NCI-H446 treated with DMSO at 0.1 percent for 48 hours (cell line): ENCODE measurements around the gene FBN3.
"Not testable (repeated sequence)": the region's sequence is repeated elsewhere in the genome, so short reads cannot be mapped to it uniquely, and the experiment has no call there.

Source experiments
- DNase-seq: peaks from one replicate; lab custom pipeline; 2025; lab: John Stamatoyannopoulos, UW

Gene FBN3

DNA sequence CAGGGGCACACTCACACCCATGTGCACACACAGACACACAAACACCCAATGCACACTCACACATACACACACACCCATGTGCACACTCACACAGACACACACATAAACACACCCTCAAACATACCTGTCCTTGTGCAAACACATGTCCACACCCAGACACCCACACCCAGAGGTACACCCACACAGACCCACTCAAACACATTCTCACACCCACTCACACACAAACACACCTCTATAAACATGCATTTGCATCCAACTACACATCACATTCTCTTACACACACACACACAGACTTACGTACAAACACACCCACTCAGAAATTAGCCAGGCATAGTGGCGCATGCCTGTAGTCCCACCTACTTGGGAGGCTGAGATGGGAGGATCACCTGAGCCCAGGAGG, 31.4 kb downstream of the FBN3 start:
- DNase-seq = no peak

DNA sequence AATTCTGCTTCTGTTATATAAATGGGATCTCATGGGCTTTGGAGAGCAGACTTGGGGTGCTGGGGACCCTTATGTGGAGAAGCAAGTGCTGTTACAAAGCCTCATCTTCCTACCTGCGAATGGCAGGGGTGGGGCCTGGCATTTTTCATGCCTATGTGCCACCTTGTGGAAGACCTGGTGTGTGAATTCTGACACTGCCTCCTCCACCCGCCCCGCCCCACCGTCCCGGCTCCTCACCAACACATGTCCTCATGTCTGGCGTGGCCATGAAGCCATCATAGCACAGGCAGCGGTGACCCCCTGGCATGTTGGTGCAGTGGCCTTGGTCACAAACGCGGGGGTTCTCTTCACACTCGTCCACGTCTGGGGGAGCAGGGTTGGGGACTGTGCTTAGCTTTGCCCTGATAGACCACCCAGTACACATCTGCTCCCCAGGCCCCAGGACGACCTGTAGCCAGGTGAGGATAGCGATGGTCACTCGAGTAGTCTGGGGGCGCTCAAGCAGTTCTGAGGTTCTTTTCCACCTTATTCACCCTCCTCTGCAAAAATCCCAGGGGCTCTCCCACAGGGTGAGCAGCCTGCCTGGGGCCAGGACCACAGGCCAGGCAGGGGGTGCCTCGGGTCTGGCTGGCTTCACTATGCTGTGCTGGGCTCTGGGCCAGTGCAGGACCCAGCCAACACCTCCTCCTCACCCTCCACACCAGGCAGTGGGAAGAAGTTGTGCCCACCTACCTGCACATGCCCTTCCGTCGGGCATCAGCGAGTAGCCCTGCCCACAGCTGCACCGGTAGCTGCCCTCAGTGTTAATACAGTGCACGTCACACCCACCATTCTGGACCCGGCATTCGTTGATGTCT, 32.7 kb downstream of the FBN3 start:
- no peak for DNase-seq

DNA sequence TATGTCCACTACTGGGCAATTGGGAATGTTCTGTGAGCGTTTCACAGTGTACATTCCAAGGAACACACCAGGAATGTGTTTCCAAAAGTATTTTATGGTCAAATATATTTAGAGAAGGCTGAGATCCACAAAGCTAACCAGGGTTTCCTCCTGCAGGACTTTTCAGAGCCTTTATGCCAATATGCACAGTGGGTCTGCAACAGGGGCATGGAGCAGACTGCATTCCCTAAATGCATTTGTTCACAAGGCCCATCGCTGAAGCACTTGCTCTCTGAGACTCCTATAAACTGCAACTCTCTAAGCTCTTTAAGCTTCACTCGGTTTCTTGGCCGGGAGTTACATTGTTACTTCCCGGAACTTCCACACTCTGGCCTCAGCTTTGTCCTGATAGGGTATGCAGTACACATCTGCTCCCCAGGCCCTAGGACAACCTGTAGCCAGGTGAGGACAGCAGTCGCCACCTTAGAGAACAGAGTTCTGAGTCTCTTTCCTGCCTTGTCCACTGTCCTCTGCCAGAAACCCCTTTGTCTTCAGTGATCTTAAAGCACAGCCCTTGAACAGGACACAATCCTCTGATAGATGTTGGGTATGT, 33.5 kb downstream of the FBN3 start:
- no peak for DNase-seq

DNA sequence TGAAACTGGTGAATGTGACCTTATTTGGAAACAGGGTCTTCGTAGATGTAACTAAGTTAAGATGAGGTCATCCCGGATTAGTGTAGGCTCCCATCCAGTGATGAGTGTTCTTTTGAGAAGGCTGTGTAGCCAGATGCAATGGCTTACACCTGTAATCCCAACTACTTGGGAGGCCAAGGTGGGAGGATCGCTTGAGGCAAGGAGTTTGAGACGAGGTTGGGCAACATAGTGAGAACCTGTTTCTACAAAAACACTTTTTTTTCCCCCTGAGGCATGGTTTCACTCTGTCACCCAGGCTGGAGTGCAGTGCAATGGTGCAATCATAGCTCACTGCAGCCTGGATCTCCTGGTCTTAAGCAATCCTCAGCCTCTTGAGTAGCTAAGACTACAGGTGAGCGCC, 36.4 kb downstream of the FBN3 start:
- no peak for DNase-seq

DNA sequence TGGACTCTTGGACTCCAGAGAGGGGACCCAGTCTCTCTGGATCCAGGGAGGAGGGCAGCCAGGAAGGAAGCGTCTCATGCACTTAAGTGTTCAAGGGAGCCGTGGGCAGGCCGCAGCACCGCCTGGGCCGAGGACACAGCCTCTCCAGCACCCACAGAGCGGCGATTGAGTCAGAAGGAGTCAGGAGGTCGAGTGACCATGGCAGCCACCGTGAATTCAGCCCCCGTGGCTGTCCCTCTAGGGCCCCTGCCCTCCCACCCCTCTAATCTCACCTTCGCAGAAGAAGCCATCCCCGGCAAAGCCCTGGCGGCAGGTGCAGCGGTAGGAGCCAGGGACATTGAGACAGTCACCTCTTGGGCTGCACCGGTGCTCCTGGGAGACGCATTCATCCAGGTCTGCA, 38.0 kb downstream of the FBN3 start:
- DNase-seq = no peak

DNA sequence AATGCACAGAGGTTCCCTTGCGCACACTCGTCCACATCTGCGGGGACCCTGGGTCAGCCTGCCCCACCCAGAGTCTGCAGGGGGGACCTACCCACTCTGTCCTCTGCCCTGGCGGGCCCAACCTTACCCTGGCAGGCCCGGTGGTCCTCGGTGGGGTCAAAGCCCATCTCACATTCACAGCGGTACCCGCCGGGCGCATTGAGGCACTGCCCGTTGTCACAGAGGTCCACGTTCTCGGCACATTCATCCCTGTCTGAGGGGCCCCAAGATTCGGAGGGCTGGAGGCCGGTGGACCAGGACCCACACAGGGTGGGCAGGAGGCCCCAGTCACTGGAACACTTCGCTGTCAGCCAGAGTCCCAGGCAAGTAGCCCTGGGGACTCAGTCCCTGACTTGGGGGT, 38.5 kb downstream of the FBN3 start:
- no peak for DNase-seq

DNA sequence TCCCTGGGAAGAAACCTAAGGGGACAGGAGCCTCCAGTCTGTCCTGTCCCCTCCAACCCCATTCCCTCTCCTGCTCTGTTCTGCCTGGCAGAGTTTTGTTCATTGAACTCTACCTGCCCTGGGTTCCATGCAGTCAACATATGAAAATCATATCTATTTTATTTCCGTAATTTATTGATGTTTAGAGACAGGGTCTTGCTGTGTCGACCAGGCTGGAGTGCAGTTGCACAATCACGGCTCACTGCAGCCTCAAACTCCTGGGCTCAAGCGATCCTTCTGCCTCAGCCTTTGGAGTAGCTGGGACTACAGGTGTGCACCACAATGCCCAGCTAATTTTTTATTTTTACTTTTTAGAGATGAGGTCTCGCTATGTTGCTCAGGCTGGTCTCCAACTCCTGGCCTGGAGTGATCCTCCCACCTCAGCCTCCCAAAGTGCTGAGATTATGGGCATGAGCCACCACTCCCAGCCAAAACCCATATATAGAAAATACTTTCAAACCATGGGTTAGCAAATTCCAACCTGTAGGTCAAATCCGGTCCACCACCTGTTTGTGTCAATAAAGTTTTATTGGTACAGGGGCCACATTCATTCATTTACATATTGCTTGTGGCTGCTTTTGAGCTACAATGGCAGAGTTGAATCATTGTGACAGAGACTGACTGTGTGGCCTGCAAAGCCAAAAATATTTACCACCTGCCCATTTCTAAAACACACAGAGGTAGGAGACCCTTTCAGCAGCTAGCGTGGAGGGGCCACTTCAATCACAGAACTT, 39.3 kb downstream of the FBN3 start:
- no peak for DNase-seq

DNA sequence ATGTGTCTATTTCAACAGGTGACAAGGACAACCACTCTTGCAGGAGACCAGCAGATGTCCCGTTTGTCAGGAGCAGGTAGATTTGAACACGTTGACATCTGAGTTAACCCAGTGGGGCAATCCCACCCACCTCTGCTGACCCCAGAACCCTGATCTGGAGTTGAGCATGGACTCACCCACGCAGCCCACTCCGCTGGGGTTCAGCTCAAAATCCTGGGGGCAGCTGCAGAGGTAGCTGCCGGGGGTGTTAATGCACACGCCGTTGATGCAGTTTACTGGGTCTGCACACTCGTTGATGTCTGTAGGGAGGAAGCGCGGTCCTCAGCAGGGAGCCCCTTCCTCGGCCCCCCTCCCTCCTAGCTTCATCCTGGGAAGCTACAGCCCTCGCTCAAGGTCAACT, 39.9 kb downstream of the FBN3 start:
- no peak for DNase-seq

DNA sequence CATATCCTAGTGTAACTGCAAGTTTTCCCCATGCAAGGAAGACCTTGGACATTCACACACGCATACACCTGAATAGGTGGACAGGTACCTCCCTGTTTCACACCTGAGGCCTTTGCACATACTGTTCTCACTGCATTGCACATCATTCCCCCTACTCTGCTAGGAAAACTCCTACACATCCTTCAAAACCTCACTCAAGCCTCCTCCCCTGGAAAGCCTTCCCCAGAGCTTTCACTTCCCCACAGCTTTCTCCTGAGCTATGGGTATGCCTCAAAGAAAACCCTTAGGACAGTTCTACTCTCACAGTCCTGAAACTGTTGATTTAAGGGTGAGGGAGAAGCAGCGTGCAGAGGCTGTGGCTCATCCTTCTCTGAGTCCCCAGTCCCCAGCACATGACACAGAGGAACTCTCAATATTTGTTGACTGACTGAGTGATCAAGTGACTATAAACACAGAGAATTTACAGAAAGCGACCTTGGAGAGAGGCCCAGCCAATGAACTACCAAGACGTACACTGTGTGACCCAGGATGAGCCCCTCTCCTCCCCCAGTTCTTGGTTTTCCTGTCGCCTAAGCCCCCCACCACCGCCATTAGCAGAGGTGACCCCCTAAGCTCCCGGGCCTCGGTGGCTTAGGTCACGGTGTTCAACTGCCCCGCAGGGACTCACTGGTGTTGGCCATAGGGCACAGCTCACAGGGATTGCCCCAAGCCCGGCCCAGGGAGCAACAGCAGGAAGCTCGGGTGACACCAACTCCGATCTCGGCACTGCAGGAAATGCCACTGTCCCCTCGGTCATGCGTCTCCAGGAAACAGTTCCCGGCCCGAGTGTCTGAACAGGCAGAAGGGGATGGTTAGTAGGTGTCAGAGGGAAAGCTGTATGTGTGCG, 40.6 kb downstream of the FBN3 start:
- no peak for DNase-seq

DNA sequence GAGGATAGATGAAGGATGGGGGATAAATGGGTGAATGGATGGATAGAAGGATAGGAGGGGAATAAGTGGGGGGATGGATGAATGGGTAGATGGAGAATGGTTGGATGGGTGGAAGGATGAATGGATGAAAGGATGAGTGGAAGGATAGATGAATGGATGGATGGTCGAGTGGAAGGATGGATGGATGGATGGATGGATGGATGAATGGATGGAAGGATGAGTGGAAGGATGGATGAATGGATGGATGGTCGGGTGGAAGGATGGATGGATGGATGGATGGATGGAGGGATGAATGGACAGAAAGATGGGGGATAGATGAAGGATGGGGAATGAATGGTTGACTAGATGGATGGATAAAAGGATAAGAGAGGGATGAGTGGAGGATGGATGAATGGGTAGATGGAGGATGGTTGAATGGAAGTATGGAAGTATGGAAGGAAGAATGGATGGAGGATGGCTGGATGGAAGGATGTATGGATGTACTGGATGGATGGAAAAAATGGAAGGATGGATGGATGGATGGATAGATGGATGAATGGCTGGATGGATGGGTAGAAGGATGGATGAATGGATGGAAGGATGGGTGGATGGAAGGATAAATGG, 42.0 kb downstream of the FBN3 start:
- no peak for DNase-seq

DNA sequence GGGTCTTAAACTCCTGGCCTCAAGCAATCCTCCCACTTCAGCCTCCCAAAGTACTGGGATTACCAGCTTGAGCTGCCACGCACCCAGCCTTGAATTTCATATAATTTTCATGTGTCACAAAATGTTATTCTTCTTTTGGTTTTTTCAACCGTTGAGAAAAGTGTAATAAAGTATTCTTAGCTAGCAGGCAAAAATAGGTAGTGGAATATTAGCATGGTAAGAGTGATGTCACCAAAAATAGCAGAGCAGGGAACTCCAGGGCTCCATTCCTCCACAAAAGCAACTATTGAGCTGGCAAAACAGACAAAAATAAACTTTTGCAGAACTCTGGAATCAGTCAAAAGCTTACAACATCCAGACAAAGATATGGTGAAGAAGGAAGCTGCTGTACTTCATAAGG, 43.9 kb downstream of the FBN3 start:
- no peak for DNase-seq

DNA sequence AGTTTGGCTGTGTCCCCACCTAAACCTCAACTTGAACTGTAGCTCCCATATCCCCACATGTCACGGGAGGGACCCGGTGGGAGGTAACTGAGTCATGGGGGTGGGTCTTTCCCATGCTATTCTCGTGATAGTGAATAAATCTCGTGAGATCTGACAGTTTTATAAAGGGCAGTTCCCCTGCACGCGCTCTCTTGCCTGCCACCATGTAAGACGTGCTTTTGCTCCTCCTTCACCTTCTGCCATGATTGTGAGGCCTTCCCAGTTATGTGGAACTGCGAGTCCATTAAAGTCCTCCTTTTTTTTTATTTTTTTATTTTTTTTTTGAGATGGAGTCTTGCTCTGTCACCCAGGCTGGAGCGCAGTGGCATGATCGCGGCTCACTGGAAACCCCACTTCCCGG, 47.5 kb downstream of the FBN3 start:
- not testable (repeated sequence) for DNase-seq

DNA sequence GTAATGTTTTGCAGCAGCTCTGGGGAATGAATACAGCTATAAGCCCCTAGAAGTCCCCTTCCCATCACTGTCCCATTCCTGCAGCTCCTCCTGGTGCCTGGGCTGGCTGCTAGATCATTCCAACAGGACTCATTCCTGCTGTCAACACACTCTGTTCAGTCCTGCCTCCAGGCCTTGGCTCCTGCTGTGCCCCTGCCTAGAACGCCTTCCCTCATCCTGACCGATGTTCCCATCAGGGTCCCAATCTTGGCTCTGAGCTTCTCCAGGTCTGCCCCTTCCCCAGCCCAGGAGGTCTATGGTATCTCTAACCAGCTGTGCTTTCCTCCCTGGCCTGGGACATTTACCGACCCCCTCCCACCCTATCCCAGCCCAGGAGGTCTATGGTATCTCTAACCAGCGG, 48.1 kb downstream of the FBN3 start:
- no peak for DNase-seq

DNA sequence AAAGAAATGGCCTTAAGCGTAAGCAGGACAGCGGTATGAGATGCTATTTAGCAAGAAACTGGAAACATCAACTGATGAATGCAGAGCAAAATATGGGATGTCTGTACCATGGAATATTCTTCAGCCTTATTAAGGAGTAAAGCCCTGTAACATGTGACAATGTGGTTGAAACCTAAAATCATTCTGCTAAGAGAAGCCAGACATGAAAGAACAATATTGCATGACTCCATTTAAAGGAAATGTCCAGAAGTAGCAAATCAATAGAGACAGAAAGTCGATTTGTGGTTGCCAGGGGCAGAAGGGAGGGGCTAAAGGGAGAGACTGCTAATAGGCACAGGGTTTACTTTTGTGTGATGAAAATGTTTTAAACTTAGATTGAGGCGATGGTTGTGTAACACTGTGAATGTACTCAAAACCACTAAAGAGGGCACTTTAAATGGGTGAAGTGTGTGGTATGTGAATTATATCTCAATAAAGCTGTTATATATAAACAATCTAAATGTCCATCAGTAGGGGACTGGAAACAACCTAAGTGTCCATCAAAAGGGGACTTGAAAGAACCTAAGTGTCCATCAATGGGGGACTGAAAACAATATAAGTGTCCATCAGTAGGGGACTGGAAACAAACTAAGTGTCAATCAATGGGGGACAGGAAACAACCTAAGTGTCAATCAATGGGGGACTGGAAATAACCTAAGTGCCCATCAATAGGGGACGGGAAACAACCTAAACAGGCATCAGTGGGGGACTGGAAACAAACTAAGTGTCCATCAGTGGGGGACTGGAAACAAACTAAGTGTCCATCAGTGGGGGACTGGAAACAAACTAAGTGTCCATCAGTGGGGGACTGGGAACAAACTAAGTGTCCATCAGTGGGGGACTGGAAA, 51.5 kb downstream of the FBN3 start:
- DNase-seq = no peak

DNA sequence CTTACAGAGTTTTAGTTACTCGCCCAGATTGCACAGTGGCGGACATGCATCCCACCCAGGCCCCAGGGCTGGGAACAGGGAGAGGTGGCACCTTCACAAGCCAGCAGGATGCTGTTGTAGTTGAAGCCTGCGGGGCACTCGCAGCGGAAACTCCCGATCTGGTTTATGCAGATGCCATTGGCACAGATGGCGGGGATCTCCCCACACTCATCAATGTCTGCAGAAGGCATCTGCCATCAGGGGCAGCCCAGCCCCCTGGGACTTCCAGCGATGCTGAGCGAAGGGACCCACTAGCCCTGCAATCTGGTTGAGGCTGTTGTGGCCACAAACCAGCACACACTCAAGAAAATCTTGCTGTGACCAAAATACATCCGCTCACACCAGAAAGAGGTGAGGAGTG, 52.2 kb downstream of the FBN3 start:
- DNase-seq = no peak

DNA sequence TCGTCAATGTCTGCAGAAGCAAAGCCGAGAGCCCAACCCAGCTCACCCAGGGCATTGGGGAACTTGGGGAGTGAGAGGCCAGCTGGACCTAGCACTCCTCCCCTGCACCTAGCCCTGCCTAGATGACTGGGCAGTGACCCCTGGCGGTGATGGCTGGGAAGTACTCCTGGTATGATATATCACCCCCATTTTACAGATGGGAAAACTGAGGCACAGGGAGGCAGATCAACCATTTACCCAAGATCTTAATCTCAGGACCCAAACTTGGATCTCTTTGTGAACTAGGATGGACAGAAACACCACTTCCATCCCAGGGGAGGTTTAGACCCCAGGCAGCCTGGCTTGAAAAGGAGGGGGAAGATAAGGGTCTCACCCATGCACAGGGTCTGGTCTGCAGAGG, 53.3 kb downstream of the FBN3 start:
- no peak for DNase-seq

DNA sequence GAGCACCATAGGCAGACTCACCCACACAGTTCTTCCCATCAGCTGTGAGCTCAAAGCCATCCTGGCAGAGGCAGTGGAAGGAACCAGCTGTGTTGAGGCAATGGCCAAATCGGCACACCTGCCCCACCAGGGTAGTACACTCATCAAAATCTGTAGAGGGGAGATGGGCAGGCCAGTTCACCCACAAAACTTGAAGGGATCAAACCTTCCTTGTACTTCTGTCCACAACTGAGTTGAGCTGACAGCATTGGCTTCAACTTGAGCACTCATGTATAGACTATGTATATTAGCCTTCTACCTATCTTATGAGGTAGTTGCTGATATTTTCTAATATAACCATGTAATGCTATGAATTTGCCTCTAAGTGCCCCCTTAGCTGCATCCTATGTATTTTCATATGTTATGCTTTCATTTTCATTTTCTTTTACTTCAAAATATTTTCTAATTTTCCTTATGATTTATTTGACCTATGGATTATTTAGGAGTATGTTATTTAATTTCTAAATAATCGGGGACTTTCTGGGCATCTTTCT, 54.0 kb downstream of the FBN3 start:
- DNase-seq = no peak

DNA sequence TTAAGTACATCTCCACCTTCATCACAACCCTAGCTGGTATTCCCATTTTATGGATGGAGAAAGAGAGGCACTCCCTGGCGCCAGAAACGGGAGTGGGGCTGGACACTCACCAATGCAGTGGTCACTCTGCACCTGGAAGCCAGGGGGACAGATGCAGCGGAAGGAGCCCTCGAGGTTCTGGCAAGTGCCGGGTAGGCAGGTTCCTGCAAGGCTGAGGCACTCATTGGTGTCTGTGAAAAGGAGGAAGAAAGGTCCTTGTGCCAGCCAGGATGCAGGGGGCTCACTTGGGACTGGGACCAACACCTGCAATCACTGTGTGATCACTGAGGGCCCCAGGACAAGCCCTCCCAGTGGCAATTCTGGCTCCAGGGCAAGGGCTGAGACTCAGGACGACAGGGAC, 55.1 kb downstream of the FBN3 start:
- no peak for DNase-seq

DNA sequence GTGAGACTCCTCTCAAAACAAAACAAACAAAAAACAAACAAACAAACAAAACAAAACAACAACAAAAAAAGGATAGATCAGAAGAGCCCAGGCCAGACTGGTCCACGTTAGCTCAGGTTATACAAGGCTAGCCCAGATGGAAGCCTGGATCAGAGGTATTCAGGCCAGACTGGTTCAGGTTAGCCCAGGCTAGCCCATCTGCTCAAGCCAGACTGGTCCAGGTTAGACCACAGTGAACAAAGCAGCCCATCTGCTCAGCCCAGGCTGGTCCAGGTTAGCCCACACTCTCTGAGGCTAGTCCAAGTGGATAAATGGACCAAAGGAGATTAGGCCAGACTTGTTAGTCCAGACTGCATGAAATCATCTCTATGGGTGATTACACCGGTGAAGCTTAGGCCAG, 55.7 kb downstream of the FBN3 start:
- no peak for DNase-seq

DNA sequence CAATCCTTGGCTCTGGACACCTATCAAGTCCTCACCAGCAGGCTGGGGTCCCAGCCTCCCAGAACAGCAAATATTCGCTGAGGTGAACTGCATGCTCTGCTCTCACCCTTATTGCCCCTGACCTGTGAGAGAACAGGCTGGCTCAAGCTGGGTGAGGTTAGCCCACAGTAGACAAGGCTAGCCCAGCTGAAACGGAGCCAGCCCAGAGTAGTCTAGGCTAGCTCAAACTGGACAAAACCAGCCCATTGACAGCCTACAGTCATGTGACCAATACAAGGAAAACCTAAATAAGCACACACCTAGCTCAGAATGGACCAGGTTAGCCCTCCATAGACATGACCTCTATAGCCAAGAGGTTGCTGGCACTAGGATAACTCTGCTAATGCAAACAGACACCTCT, 58.4 kb downstream of the FBN3 start:
- no peak for DNase-seq
